ENCODE measurements around the gene CREB1.
"Not testable (repeated sequence)": the region's sequence is repeated elsewhere in the genome, so short reads cannot be mapped to it uniquely, and the experiment has no call there.

Gene CREB1

DNA sequence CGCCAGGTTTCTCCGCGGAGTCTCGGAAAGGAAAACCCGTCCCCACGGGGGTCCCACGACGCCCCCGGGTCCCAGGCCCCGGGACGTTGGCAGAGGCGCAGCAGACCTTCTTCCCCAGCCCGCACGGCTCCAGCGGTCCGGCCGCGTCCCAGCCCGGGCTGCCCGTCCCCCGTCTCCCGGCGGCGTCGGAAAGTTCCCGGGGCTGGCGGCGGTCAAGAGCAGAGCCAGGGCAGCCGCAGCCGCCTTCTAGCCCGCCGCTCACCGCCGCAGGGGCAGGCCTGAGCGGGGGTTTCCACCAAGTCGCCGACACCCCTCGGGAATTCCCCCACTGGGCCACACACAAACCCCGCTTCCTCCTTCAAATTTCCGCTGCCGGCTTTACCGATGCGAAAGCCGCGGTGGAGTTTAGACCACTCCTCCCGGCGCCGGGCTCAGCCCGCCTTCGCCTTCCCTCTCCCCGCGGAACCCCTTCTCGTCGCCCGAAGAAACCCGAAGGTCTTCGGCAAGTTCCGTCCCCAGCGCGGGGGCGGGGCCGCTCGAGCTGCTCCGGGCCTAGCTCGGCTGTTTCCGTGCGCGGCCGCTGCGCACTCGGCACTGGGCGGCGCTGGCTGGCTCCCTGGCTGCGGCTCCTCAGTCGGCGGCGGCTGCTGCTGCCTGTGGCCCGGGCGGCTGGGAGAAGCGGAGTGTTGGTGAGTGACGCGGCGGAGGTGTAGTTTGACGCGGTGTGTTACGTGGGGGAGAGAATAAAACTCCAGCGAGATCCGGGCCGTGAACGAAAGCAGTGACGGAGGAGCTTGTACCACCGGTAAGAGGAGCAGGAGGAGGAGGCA is at the start of gene CREB1:
Gene CREB1, plus strand, starts transcription at position 633 of the 830 bp plus-strand sequence. CDS start 25,674 bp downstream, outside the sequence.
- in situ Hi-C loops (cut with MboI; ENCODE audit: low sequenced_read_pairs), result no loop called here

DNA sequence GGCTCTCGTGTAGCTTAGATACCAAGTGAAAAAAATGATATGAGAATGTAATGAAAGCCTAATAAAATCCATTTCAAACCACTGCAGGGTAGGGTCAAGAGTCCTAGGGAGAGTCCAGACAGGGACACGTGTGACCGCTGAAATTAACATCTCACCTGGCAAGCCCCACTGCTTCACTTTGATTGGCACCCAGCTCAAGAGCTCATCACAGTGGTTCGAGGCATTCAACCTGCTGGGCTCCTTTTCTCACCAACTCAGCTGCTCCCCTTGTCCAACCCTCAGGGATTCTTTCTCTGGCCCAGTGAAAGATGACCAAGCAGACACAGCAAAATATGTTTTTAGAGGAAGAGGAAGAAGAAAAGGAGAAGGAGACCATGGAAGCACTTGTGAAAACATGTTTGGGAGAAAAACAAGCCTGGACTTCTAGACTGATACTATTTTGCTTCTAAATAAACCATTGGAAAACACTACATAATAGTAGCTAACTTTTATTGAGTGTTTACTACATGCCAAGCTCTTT is 49.2 kb upstream of the CREB1 start:
- in situ Hi-C loops (cut with MboI; ENCODE audit: low sequenced_read_pairs), result no loop called here

DNA sequence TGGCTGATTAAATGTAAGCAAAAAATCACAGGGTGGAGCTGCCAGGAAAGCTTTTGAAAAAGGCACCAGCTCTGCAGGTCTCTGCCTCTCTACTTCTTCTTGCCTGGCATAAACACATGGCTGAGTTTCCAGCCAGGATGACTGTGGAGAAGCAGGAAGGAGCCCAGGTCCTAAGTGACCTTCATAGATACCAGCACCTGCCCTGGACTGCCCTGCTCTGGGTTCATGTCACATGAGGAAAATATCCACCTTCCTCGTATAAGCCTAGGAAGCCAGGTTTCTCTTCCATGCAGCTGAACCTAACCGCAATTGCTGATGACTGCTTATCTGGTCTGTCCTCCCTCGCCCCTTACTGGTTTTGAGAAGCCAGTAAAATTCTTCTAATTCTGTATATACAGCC is 47.8 kb upstream of the CREB1 start:
- in situ Hi-C loops (cut with MboI; ENCODE audit: low sequenced_read_pairs), result no loop called here

DNA sequence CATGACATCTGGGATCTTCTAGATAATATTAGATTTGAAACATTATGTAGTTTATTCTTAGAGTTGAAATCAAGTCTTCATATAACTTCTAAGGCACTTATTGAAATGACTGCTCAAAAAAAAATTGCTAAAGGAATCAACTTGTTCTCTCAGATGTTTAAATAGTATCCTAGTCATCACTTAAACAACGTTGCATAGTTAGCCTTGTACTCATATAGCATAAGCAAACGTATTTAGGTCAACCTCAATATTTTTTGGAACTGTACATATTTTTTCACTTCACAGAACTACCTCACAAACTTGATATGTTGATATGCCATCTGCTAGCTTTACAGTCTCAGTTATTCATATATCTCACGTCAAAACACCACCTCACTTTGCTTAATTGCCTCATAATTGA is 47.1 kb upstream of the CREB1 start:
- in situ Hi-C loops (cut with MboI; ENCODE audit: low sequenced_read_pairs), result no loop called here

DNA sequence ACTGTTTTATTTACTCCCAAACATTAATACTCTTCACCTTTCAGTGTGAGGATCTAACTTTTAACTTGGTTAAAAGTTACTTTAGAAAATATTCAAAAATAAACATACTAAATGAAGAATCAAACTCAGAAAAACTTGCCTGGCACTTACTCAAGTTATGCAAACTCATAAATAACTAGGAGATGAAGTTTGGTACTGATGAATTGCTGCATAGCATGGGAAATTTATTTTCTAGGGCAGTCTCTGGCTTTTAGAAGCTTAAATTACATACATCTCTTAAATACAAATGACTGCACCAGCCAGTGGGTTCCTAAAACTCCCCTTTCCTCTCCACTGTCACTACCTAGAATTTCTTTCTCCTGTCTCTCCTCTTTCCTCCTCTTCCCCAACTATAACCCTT is 46.7 kb upstream of the CREB1 start:
- in situ Hi-C loops (cut with MboI; ENCODE audit: low sequenced_read_pairs), result no loop called here

DNA sequence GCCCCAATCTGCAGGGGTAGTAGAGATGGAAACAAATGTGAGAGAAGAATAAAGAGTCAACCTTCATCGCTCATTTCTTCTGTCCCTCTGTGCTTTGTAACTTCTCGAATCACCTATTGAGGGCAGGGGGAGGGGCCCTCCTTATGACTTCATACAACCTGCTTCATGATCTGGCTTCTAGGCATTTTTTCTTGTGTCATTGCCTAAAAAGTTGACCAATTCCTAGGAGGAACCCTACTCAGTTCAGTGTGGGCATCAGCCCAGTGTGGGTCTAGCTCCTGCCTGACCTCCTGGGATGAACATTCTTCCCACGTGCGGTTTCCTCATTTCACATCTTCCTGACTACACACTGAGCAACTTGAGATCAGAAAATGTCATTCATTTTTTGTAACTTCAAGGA is 46.3 kb upstream of the CREB1 start:
- in situ Hi-C loops (cut with MboI; ENCODE audit: low sequenced_read_pairs), result no loop called here

DNA sequence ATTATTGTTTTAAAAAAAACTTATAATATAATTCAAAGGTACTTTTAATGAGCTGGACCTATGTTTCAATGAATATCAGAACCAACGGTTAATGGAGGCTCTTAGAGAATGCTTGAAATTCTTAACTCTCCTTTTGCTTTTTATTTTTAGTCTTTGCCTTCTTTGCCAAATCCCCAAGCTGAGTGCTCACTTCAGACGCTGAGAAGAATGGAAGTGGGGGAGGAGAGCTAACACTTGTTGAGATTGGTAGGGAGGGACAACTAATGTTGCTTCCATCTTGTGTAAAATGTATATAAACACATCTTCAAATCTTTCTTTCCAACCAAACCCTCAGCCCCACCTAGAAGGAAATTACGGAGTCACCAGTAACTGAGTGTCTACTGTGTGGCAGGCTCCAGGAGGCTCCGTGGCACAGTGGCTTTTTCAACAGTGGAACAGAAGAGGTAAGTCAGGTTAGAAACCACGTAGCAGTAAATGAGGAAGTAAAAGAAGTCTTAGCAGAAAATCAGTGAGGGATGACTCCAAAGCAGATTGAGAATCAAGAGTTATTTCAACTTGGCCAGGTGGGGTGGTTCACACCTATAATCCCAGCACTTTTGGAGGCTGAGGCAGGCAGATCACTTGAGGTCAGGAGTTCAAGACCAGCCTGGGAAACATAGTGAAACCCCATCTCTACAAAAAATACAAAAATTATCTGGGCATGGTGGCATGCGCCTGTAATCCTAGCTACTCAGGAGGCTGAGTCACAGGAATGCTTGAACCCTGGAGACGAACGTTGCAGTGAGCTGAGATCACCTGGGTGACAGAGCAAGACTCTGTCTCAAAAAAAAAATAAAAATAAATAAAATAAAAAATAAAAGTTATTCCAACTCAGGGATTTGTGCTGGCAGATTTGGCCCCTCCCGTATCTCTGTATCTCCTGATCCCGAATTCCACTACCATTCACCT is 45.0 kb upstream of the CREB1 start:
- in situ Hi-C loops (cut with MboI; ENCODE audit: low sequenced_read_pairs), result no loop called here

DNA sequence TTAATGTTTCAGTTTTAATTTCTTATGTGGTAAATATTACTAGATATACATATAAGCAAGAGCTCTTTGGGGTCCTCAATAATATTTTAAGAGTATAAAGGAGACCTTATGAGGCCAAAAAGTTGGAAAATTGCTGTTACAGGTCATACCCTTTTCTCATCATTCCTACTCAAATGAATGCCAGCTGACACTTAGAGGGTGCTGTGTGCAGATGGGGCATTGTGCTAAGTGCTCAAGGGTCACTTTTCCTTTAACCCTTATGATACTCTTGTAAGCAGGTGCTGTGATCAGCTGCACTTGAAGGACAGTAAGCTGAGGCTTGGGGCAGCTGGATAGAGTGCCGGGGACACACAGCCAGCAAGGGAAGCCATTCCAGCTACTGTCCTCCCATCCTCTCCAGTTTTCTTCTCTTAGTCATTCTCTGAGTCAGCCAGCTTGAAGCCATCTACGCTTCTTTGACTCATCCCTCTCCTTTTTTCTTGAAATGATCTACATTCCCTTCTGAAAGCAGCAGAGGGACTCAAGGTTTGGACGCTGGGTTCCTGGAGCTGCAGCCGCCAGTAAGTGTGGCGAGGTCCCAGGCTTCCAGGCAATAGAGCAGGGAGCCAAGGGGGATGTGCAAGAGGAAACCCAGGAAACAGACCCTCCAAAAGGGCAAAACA is 42.0 kb upstream of the CREB1 start:
- in situ Hi-C loops (cut with MboI; ENCODE audit: low sequenced_read_pairs), result no loop called here

DNA sequence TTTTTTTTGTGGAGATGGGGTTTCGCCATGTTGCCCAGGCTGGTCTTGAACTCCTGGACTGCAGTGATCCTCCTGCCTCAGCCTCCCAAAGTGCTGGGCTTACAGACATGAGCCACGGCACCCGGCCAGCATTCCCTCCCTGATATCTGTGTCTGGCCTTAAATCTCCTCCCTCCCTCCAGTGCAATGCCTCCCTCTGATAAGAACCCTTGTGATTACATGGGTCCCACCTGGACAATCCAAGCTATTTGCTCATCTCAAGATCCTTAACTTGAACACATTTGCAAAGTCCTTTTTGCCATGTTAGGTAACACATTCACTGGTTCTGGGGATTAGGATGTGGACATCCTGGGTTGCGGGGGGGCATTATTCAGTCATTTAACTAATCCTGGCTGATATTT is 40.5 kb upstream of the CREB1 start:
- in situ Hi-C loops (cut with MboI; ENCODE audit: low sequenced_read_pairs), result no loop called here

DNA sequence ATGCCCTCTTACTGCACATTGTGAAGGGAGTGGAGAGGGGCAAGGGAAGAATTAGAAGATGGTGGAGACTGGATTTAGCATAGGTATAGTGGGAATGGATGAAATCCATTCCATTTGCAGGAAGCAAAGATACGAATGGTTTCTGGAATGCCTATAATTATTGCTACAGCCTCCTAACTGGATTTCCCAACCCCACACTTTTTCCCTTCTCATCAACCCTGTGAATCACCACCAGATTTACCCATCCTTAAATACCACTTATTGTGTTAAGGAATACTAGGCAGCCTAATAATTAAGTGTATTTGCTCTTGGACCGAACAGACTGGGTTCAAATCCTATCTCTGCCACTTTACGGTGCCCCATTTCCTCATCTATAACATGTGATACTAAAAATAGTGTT is 39.3 kb upstream of the CREB1 start:
- in situ Hi-C loops (cut with MboI; ENCODE audit: low sequenced_read_pairs), result no loop called here

DNA sequence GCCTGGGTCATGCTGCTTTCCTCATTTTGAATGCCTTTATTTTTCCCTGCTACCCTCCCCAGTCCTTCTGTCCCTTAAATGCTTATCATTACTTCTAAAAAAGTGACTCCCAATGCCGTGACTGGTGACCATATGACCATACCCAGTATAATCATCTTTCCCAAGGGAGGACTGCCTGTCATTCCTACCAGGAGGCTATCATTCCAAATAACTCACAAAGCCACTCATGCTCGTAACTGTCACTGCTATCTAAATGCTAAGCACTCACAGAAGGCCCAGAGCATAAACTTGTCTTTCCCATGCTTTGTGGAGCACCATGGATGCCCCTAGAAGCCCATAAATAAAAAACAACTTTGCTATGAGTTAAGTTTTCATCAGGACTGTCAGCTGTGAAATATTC is 38.7 kb upstream of the CREB1 start:
- in situ Hi-C loops (cut with MboI; ENCODE audit: low sequenced_read_pairs), result no loop called here

DNA sequence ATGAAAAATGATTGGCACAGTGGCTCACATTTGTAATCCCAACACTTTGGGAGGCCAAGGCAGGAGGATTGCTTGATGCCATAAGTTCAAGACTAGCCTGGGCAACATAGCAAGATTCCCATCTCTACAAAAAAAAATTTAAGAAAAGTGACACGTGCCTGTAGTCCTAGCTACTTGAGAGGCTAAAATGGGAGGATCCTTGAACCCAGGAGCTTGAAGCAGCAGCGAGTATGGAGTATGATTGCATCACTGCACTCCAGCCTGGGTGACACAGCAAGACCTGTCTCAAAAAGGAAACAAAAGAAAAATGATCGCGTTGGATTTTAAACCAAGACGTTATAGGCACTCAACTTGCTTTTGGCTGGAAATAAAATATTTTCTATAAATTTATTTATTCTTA is 37.8 kb upstream of the CREB1 start:
- in situ Hi-C loops (cut with MboI; ENCODE audit: low sequenced_read_pairs), result no loop called here

DNA sequence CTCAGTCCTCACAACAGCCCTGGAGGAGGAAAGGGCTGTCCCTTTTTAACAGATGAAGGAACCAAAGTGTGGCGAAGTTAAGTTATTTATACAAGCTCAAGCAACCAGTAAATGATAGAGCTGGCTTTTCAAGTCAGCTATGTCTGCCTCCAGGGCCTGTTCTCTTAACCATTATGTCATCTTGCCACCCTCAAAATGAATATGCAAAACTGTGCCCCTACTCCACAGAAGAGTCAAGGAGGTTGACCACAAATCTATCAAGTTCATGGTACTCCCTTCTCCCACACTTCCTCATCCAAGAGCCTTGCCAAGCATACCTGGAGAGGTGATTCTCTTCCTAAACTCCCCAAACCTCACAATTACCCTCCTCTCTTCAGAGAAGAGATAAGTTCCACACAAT is 37.3 kb upstream of the CREB1 start:
- in situ Hi-C loops (cut with MboI; ENCODE audit: low sequenced_read_pairs), result no loop called here

DNA sequence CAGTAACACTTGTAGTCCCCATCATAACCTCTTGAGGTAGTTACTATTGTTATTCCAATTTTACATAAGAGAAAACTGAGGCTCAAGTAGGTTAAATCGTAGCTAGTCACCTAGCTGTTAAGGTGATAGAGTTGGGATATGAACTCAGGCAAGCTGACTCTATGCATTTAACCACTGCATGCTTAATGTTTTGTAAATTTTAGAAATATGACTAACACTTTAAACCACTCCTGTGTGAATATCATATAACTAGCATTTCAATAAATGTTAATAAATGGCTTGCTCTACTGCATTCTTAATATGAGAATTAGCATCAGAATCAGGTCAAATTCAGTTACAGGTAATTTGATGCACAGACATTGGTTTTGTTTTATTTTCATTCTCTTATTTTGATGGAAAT is 35.6 kb upstream of the CREB1 start:
- in situ Hi-C loops (cut with MboI; ENCODE audit: low sequenced_read_pairs), result no loop called here

DNA sequence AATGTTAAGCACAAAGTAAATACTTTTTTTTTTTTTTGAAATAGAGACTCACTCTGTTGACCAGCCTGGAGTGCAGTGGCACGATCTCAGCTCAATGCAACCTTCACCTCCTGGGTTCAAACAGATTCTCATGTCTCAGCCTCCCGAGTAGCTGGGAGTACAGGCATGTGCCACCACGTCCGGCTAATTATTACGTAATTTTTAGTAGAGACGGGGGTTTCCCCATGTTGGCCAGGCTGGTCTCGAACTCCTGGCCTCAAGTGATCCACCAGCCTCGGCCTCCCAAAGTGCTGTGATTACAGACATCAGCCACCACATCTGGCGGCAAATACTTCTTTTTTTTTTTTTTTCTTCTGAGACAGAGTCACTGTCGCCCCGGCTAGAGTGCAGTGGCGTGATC is 32.8 kb upstream of the CREB1 start:
- in situ Hi-C loops (cut with MboI; ENCODE audit: low sequenced_read_pairs), result not testable (repeated sequence)

DNA sequence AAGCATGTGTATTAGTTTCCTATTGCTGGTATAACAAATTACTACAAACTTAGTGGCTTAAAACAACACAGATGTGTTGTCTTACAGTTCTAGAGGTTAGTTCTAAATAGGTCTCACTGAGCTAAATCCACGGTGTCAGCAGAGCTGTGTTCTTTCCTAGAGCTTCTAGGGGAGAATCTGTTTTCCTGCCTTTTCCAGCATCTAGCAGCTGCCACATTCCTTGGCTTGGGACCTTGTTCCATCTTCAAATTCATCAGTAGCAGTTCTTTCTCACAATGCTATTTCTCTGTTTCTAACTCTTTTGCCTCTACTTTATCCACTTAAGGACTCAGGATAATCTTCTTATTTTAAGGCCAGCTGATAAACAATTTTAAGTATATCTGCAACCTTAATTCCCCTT is 32.2 kb upstream of the CREB1 start:
- in situ Hi-C loops (cut with MboI; ENCODE audit: low sequenced_read_pairs), result no loop called here

DNA sequence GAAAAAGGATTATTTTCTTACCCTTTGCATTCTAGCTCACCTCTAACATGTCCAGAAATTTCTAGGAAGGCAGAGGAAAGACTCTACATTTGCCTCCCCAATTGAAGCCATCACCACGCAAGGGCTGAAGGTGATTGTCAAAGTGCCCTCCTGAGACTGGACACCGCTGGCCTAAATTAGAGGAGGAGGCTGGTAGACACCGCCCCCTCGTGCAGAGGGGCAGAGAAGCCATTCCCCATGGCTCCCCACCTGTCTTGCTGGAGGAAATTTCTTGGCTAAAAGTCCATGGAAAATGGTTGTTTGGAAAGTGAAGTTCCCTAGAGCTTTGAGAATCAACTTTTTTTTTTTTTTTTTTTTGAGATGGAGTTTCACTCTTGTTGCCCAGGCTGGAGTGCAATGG is 31.3 kb upstream of the CREB1 start:
- in situ Hi-C loops (cut with MboI; ENCODE audit: low sequenced_read_pairs), result no loop called here

DNA sequence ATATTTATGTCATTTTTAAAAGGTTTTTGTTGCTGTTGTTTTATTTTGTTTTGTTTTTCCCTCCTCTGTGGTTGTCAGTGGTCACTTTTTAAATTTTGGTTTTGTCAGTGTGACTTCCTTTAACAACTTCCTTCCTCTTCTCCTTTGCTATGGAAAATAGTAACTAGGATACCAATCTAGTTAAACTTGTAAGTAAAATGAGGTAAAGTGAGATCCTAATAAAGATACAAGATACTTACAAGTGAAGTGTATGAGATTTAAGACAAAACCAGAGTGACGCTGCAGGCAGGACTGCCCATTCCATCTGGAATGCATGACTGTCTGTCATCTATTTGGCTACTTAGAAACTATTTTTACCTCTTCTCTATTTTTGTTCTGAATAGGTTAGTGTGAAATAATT is 30.6 kb upstream of the CREB1 start:
- in situ Hi-C loops (cut with MboI; ENCODE audit: low sequenced_read_pairs), result no loop called here

DNA sequence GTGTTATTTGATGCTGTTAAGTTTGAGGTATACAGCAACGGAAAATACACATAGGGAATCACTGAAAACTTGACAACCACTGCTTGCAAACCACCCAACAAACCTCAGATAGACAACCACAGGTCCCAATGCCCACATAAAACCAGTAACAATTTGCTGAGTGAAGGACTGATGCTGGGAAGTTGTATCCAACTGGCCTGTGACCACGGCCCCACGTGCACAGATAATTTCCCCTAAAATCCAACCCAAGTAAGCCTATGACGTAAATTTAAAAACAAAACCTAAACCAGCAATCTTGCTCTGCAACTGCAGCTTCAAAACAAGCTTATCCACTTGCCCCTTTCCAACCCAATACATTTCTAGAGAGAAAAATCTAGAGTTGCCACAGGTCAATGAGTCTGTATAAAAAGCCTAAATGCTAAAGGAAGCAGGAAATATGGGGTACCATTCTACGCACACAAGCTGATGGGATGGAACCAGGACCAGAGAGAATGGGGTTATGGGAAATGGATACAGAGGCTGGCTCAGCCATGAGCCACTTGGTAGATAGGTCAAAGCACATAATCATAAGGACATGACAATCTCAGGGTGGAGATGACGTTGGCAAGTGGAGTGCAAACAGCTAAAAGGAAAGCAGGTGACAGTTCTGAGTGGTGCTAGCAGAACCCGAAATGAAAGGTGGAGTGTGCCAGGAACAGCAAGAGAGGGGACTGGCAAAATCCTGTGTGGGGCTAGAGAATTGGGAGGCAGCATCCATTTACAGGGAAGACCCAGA is 27.8 kb upstream of the CREB1 start:
- in situ Hi-C loops (cut with MboI; ENCODE audit: low sequenced_read_pairs), result no loop called here

DNA sequence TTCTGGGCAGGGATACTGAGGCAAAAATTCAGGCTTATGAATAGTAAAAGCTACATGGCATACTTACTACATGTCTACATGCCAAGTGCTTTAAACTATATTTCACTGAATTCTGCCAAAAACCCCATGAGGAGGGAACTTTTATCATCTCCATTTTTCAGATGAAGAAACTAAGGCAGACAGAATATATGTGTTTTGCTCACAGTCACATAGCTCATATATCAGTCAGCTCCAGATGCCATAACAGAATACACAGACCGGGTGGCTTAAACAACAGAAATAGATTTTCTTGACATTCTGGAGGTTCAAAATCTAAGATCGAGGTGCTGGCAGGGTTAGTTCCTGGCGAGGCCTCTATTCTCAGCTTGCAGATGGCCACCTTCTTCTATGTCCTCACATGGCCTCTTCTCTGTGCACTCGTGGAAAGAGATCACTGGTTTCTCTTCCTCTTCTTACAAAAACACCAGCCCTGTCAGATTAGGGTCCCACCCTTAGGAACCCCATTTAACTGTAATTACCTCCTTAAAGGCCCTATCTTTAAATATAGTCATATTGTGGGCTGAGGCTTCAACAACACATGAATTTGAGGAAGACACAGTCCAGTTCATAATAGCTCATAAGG is 27.1 kb upstream of the CREB1 start:
- in situ Hi-C loops (cut with MboI; ENCODE audit: low sequenced_read_pairs), result no loop called here

Measured in hTERT RPE-1 (cell line).